ENCODE measurements around the gene PTPRK.

The PTPRK gene

GRCh38 chr6:128280960-128281359 is 239.4 kb downstream of the PTPRK start:
- no peak for DNase-seq (ENCODE audit: low read depth)

GRCh38 chr6:128280066-128280465 is 240.3 kb downstream of the PTPRK start:
- no peak for DNase-seq (ENCODE audit: low read depth)

- no peak for DNase-seq (ENCODE audit: low read depth)
These were observed 241.6 kb downstream of the PTPRK start for GRCh38 chr6:128278836-128279235.

GRCh38 chr6:128277379-128277778 is 243.0 kb downstream of the PTPRK start:
- no peak for DNase-seq (ENCODE audit: low read depth)

- DNase-seq (ENCODE audit: low read depth), result no peak
These were observed 244.1 kb downstream of the PTPRK start for GRCh38 chr6:128276311-128276710.

GRCh38 chr6:128275681-128276080 is 244.7 kb downstream of the PTPRK start:
- no peak for DNase-seq (ENCODE audit: low read depth)

GRCh38 chr6:128275030-128275429 is 245.4 kb downstream of the PTPRK start:
- no peak for DNase-seq (ENCODE audit: low read depth)

GRCh38 chr6:128271527-128271926 is 248.9 kb downstream of the PTPRK start:
- DNase-seq (ENCODE audit: low read depth), result no peak

- no peak for DNase-seq (ENCODE audit: low read depth)
These were observed 249.4 kb downstream of the PTPRK start for GRCh38 chr6:128271011-128271410.

- DNase-seq (ENCODE audit: low read depth), result no peak
These were observed 253.5 kb downstream of the PTPRK start for GRCh38 chr6:128266946-128267345.

- DNase-seq (ENCODE audit: low read depth), result no peak
These were observed 254.7 kb downstream of the PTPRK start for GRCh38 chr6:128265706-128266105.

GRCh38 chr6:128259730-128260685 is 260.4 kb downstream of the PTPRK start:
- DNase-seq (ENCODE audit: low read depth), result no peak

- DNase-seq (ENCODE audit: low read depth), result no peak
These were observed 261.2 kb downstream of the PTPRK start for GRCh38 chr6:128259029-128259724.

GRCh38 chr6:128256095-128256494 is 264.3 kb downstream of the PTPRK start:
- no peak for DNase-seq (ENCODE audit: low read depth)

- DNase-seq (ENCODE audit: low read depth), result no peak
These were observed 267.8 kb downstream of the PTPRK start for GRCh38 chr6:128252341-128253176.

- no peak for DNase-seq (ENCODE audit: low read depth)
These were observed 268.7 kb downstream of the PTPRK start for GRCh38 chr6:128251445-128252340.

GRCh38 chr6:128250370-128251070 is 269.9 kb downstream of the PTPRK start:
- no peak for DNase-seq (ENCODE audit: low read depth)

- no peak for DNase-seq (ENCODE audit: low read depth)
These were observed 271.0 kb downstream of the PTPRK start for GRCh38 chr6:128249429-128249828.

GRCh38 chr6:128246472-128247260 is 273.7 kb downstream of the PTPRK start:
- no peak for DNase-seq (ENCODE audit: low read depth)

Measured in fibroblast of the conjunctiva (primary cell).